SK-N-SH (cell line): Measurements from ENCODE around the gene GCLM. TPM values are rescaled to one million over a fixed set of nuclear protein-coding genes. Genes with fewer than 3 reads are reported as not detected.
A peak's percentile ranks its signal among the peaks of the same experiment; 100 is the strongest.

Source experiments
- CTCF ChIA-PET: fragments of 300-600, 350-600 bp; formaldehyde crosslinking; extraction: SDS; loops from one replicate; lab custom pipeline; 2021; lab: Yijun Ruan, JAX
- POLR2A ChIA-PET: fragments of 350-600 bp; sonication (Branson Sonifier 250); formaldehyde crosslinking; extraction: SDS; loops from one replicate; lab custom pipeline; 2020; ENCODE audit warnings: antibody characterized with exemption, inconsistent platforms; lab: Yijun Ruan, JAX
- DNase-seq: peaks from one replicate; pipeline ENCODE4 v3.0.0; 2012
- H2AFZ ChIP-seq: fragments of 200-600 bp; sonication (generic); 2 replicates; pipeline ENCODE4 v1.8.1; 2016; ENCODE audit warnings: antibody characterized with exemption, mild to moderate bottlenecking, low read depth
- H3F3A ChIP-seq: fragments of 200-600 bp; sonication (generic); replicated peaks from 2 replicates; pipeline ENCODE3; 2016; ENCODE audit warnings: antibody characterized with exemption, mild to moderate bottlenecking; ENCODE audit not compliant: insufficient read depth
- H3K27ac ChIP-seq, 2 experiments: fragments of 200-500 bp in 1 of 2; fragments of 200-600 bp in 1 of 2; sonication (Bioruptor generic) in 1 of 2; sonication (generic), shearing (Covaris generic) in 1 of 2; 2 replicates each; pipeline versions ENCODE4 v1.5.1 to v1.6.1; 2014 to 2016; ENCODE audit warnings: low read depth in 2 of 2, inconsistent platforms in 1 of 2, low read length in 1 of 2, mild to moderate bottlenecking in 1 of 2, mixed read lengths in 1 of 2
- H3K27me3 ChIP-seq: fragments of 200-600 bp; sonication (generic), shearing (Covaris generic); 2 replicates; pipeline ENCODE4 v1.6.1; 2016; ENCODE audit warnings: mixed run types; ENCODE audit not compliant: insufficient read depth
- H3K36me3 ChIP-seq, 2 experiments: fragments of 200-500 bp in 1 of 2; fragments of 200-600 bp in 1 of 2; sonication (Bioruptor generic) in 1 of 2; sonication (generic) in 1 of 2; replicated peaks in 1 of 2; 2 replicates each; pipeline versions ENCODE3 to v1.5.1; 2014 to 2016; ENCODE audit warnings: low read length in 1 of 2, mild to moderate bottlenecking in 1 of 2; ENCODE audit not compliant: insufficient read depth in 2 of 2, control insufficient read depth in 1 of 2
- H3K4me1 ChIP-seq, 2 experiments: fragments of 200-500 bp in 1 of 2; fragments of 200-600 bp in 1 of 2; sonication (Bioruptor generic) in 1 of 2; sonication (generic), shearing (Covaris generic) in 1 of 2; 2 replicates each; pipeline versions ENCODE4 v1.5.1 to v1.6.1; 2014 to 2016; ENCODE audit warnings: low read depth in 1 of 2, low read length in 1 of 2, mixed run types in 1 of 2; ENCODE audit not compliant: insufficient read depth in 2 of 2, control insufficient read depth in 1 of 2
- H3K4me2 ChIP-seq: fragments of 200-600 bp; sonication (generic), shearing (Covaris generic); 2 replicates; pipeline ENCODE4 v1.6.1; 2017; ENCODE audit warnings: mixed run types
- H3K4me3 ChIP-seq, 2 experiments: fragments of 200-500 bp in 1 of 2; fragments of 200-600 bp in 1 of 2; sonication (Bioruptor generic) in 1 of 2; sonication (generic), shearing (Covaris generic) in 1 of 2; 2 replicates each; pipeline versions ENCODE4 v1.5.1 to v1.8.1; 2014 to 2016; ENCODE audit warnings: low read depth in 2 of 2, inconsistent platforms in 1 of 2, low read length in 1 of 2, mild to moderate bottlenecking in 1 of 2, mixed read lengths in 1 of 2, moderate library complexity in 1 of 2
- H3K79me2 ChIP-seq: fragments of 200-600 bp; sonication (generic); 2 replicates; pipeline ENCODE4 v1.8.1; 2017; ENCODE audit warnings: mild to moderate bottlenecking; ENCODE audit not compliant: insufficient read depth
- H3K9ac ChIP-seq: fragments of 200-600 bp; sonication (generic); 2 replicates; pipeline ENCODE4 v1.6.1; 2017; ENCODE audit warnings: mixed run types
- H3K9me2 ChIP-seq: fragments of 200-600 bp; sonication (generic); 2 replicates; pipeline ENCODE4 v1.6.1; 2017; ENCODE audit warnings: mixed run types
- H3K9me3 ChIP-seq: fragments of 200-600 bp; sonication (generic); 2 replicates; pipeline ENCODE4 v1.6.1; 2017; ENCODE audit warnings: mixed run types, mild to moderate bottlenecking, moderate library complexity
- H4K20me1 ChIP-seq: fragments of 200-600 bp; sonication (generic); 2 replicates; pipeline ENCODE4 v1.6.1; 2017; ENCODE audit warnings: mild to moderate bottlenecking, mixed run types; ENCODE audit not compliant: insufficient read depth
- CHD2 ChIP-seq: fragments of 150-350 bp; IDR thresholded peaks from 2 replicates; pipeline ENCODE4 v1.6.1; 2018; ENCODE audit warnings: low read length; ENCODE audit not compliant: partially characterized antibody
- EP300 ChIP-seq, 2 experiments: IDR thresholded peaks; 2 replicates each; pipeline versions ENCODE4 v1.4.0 to v1.6.1; 2012; ENCODE audit warnings: borderline replicate concordance in 1 of 2, low read depth in 1 of 2, low read length in 1 of 2
- EZH2phosphoT487 ChIP-seq: fragments of 200-600 bp; sonication (generic); IDR thresholded peaks from 2 replicates; pipeline ENCODE4 v1.6.1; 2017; ENCODE audit warnings: low read depth, mixed run types, mild to moderate bottlenecking, antibody characterized with exemption, moderate library complexity, borderline replicate concordance
- FOSL2 ChIP-seq: IDR thresholded peaks from 2 replicates; pipeline ENCODE4 v1.4.0; 2012; ENCODE audit warnings: low read depth, mild to moderate bottlenecking, moderate library complexity, borderline replicate concordance
- FOXJ3 ChIP-seq: sonication (generic); formaldehyde crosslinking; IDR thresholded peaks from 2 replicates; pipeline ENCODE4 v1.5.1; 2020; ENCODE audit warnings: mild to moderate bottlenecking, missing genetic modification reagents
- FOXM1 ChIP-seq: IDR thresholded peaks from 2 replicates; pipeline ENCODE4 v1.4.0; 2012; ENCODE audit warnings: low read depth, mild to moderate bottlenecking
- GABPA ChIP-seq: IDR thresholded peaks from 2 replicates; pipeline ENCODE4 v1.4.0; 2012; ENCODE audit warnings: low read depth, mild to moderate bottlenecking
- JUND ChIP-seq: IDR thresholded peaks from 2 replicates; pipeline ENCODE4 v1.4.0; 2012
- MAX ChIP-seq: IDR thresholded peaks from 2 replicates; pipeline ENCODE4 v1.4.0; 2012; ENCODE audit warnings: low read depth
- MEF2A ChIP-seq: IDR thresholded peaks from 2 replicates; pipeline ENCODE4 v1.4.0; 2012; ENCODE audit warnings: low read depth, borderline replicate concordance
- NFIC ChIP-seq: IDR thresholded peaks from 2 replicates; pipeline ENCODE4 v1.4.0; 2012; ENCODE audit warnings: borderline replicate concordance
- NRF1 ChIP-seq: IDR thresholded peaks from 2 replicates; pipeline ENCODE4 v1.6.1; 2012; ENCODE audit warnings: low read depth, mild to moderate bottlenecking, low read length
- RCOR1 ChIP-seq: fragments of 150-350 bp; IDR thresholded peaks from 2 replicates; pipeline ENCODE4 v1.6.1; 2017; ENCODE audit warnings: antibody characterized with exemption, low read length
- TAF1 ChIP-seq: IDR thresholded peaks from 2 replicates; pipeline ENCODE4 v1.6.1; 2012; ENCODE audit warnings: low read depth, mild to moderate bottlenecking, low read length, moderate library complexity, borderline replicate concordance
- YY1 ChIP-seq: IDR thresholded peaks from 2 replicates; pipeline ENCODE4 v1.4.0; 2012; ENCODE audit warnings: low read depth, mild to moderate bottlenecking
- WGBS: methylation state at CpG from one replicate; pipeline ENCODE4 v1.1.6; 2017; ENCODE audit warnings: low lambda C conversion rate; 5-methylcytosine and 5-hydroxymethylcytosine counted together
- polyA plus RNA-seq, 3 experiments: library from polyadenylated mRNA; depleted of rRNA; stranded (reverse); fragments of >200 nt; gene quantifications; 2 replicates each; pipeline ENCODE4 v1.2.3, GENCODE V29; 2012
- TF ChIP-seq, protein P1 (sequence below): IDR thresholded peaks from 2 replicates; pipeline ENCODE4 v1.4.0; 2012; ENCODE audit warnings: low read depth, borderline replicate concordance
- TF ChIP-seq, protein P2 (sequence below): IDR thresholded peaks from 2 replicates; pipeline ENCODE4 v1.6.1; 2012; ENCODE audit warnings: mild to moderate bottlenecking, low read depth, low read length, moderate library complexity
- TF ChIP-seq, protein P3 (sequence below): IDR thresholded peaks from 2 replicates; pipeline ENCODE4 v1.4.0; 2012; ENCODE audit warnings: low read depth, borderline replicate concordance
- TF ChIP-seq, protein P4 (sequence below): IDR thresholded peaks from 2 replicates; pipeline ENCODE4; 2012

The GCLM gene
- polyA plus RNA-seq, 1 of the 3 experiments (the other 2 are of a cell fraction), result 9.4 TPM

DNA sequence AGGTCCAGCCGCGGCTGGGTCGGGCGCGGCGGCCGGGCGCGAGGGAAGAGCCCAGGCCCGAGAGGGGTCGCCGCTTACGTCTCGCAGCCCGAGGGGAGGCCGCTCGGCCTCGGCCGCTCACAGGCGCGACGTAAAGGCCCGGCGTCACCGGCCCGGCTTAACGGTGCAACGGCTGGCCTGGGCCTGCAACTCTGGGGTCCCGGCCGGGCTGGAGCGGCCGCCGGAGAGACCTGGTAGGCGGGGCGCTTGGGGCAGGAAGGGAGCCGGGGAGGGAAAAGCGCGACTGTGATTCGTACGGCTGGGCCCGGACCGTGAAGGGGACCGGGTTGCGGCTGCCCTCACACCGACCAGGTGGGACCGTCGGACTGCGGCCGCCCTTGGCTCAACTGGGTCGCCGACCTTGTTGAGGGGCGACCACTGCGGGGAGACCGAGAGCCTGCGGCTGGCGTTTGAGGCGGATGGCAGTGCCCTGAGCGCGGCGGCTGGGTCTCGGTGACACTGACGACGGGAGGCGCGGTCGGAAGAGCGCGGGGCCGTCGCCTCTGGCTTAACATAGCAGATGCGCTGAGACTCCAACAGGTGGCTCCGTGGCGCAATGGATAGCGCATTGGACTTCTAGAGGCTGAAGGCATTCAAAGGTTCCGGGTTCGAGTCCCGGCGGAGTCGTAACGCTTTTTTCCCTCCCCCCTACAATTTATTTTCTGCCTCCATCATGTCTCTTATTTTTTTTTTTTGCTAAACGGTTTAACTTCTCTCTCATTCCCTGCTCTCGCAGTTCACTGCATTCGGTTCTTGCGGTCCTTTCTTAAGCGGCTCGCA lies 62.0 kb downstream of the GCLM start (continued):
- TF ChIP-seq, protein P1, sequence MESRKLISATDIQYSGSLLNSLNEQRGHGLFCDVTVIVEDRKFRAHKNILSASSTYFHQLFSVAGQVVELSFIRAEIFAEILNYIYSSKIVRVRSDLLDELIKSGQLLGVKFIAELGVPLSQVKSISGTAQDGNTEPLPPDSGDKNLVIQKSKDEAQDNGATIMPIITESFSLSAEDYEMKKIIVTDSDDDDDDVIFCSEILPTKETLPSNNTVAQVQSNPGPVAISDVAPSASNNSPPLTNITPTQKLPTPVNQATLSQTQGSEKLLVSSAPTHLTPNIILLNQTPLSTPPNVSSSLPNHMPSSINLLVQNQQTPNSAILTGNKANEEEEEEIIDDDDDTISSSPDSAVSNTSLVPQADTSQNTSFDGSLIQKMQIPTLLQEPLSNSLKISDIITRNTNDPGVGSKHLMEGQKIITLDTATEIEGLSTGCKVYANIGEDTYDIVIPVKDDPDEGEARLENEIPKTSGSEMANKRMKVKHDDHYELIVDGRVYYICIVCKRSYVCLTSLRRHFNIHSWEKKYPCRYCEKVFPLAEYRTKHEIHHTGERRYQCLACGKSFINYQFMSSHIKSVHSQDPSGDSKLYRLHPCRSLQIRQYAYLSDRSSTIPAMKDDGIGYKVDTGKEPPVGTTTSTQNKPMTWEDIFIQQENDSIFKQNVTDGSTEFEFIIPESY, result peak; percentile 13; the same call in 1 of the 2 replicates
- TF ChIP-seq EZH2phosphoT487, result no peak
- TF ChIP-seq RCOR1, result peak; percentile 77
- peak; percentile 58 for TF ChIP-seq MAX

DNA sequence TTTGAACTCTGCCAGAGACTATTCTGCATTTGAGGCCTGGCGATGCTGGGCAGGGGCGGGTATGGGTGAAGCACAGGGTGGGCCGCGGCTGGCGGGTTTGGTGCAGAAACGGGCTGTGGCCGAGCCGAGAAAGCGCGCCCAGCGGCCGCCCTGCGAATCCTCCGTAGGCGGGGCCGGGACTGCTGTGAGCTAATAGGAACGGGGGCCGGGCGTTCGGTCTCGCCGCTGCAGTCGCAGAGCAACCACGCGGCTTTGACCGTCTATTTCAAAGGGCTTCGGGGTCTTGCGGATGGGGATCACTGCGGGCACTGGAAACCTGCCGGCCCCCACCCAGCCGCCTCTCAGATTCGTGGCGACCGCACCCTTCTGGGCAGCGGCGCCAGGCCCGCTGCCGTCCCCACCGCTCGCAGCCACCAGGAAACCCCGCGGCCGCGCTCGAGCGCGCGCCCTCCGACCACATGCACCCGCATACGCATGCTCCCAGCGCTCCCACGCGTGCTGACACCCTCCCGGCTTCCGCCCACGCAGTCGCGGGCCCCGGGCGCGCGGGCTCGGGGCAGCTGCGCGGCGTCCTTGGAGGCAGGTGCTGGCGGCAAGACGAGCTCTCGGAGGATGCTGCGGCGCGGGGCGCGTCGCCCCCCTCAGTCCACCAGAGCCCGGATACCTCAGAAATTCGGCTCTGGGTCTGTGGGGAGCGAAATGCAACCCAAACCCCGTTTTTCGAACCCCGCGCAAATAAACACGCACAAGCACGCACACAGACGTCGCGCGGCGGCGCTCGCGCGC lies 62.8 kb downstream of the GCLM start:
- peak overlapping the region; percentile 94 for H3K4me2 ChIP-seq
- TF ChIP-seq MEF2A, result no peak
- no peak for TF ChIP-seq YY1
- no peak for TF ChIP-seq FOSL2
- peak; percentile 65 for TF ChIP-seq NRF1
- TF ChIP-seq, protein P2, sequence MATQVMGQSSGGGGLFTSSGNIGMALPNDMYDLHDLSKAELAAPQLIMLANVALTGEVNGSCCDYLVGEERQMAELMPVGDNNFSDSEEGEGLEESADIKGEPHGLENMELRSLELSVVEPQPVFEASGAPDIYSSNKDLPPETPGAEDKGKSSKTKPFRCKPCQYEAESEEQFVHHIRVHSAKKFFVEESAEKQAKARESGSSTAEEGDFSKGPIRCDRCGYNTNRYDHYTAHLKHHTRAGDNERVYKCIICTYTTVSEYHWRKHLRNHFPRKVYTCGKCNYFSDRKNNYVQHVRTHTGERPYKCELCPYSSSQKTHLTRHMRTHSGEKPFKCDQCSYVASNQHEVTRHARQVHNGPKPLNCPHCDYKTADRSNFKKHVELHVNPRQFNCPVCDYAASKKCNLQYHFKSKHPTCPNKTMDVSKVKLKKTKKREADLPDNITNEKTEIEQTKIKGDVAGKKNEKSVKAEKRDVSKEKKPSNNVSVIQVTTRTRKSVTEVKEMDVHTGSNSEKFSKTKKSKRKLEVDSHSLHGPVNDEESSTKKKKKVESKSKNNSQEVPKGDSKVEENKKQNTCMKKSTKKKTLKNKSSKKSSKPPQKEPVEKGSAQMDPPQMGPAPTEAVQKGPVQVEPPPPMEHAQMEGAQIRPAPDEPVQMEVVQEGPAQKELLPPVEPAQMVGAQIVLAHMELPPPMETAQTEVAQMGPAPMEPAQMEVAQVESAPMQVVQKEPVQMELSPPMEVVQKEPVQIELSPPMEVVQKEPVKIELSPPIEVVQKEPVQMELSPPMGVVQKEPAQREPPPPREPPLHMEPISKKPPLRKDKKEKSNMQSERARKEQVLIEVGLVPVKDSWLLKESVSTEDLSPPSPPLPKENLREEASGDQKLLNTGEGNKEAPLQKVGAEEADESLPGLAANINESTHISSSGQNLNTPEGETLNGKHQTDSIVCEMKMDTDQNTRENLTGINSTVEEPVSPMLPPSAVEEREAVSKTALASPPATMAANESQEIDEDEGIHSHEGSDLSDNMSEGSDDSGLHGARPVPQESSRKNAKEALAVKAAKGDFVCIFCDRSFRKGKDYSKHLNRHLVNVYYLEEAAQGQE, result 0 out of 2 replicates have a peak, but pooled peaks have one; percentile 7
- TF ChIP-seq MAX, result 0 out of 2 replicates have a peak, but pooled peaks have one; percentile 29
- no peak for TF ChIP-seq JUND
- no peak for TF ChIP-seq CHD2
- TF ChIP-seq, protein P3, sequence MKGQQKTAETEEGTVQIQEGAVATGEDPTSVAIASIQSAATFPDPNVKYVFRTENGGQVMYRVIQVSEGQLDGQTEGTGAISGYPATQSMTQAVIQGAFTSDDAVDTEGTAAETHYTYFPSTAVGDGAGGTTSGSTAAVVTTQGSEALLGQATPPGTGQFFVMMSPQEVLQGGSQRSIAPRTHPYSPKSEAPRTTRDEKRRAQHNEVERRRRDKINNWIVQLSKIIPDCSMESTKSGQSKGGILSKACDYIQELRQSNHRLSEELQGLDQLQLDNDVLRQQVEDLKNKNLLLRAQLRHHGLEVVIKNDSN, result no peak
- TF ChIP-seq TAF1, result peak; percentile 71
- no peak for TF ChIP-seq FOXM1
- no peak for TF ChIP-seq RCOR1
- TF ChIP-seq, protein P4, sequence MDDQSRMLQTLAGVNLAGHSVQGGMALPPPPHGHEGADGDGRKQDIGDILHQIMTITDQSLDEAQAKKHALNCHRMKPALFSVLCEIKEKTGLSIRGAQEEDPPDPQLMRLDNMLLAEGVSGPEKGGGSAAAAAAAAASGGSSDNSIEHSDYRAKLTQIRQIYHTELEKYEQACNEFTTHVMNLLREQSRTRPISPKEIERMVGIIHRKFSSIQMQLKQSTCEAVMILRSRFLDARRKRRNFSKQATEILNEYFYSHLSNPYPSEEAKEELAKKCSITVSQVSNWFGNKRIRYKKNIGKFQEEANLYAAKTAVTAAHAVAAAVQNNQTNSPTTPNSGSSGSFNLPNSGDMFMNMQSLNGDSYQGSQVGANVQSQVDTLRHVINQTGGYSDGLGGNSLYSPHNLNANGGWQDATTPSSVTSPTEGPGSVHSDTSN, result no peak
- no peak for TF ChIP-seq NFIC
- no peak; the same call in 1 of the 2 replicates for TF ChIP-seq GABPA
- no peak for TF ChIP-seq EP300 (IDR thresholded peaks at IDR 0.05; ENCODE audit: borderline replicate concordance in 1 of 2, low read depth in 1 of 2, low read length in 1 of 2)
- no peak for TF ChIP-seq FOXJ3 (CRISPR knock-in tag)

More for the DNA sequence above, 62.8 kb downstream of the GCLM start:
- CTCF ChIA-PET, result interaction anchor here (0.8 to 8.4 kb wide), 12 partner anchors 19 to 545 kb away, joined by 3 to 231 read pairs (median 4); no protein-coding TSS in a partner anchor
- Histone ChIP-seq H3K79me2 (peaks cover 9% of the 10 kb centered on the region; the same call in 1 of the 2 replicates), H3K9me3 (no peaks in the 10 kb centered on the region), H2AFZ (peak overlapping the region; percentile 78), H3K27me3 (no peaks in the 10 kb centered on the region), H3K4me1 (peaks cover 23% of the 10 kb centered on the region in 2 experiments; a peak in 3 of 4 replicates), H3K9me2 (no peaks in the 10 kb centered on the region), H3K36me3 (peaks cover 0 to 4% of the 10 kb centered on the region in 2 experiments), H3K27ac (peak overlapping the region; percentile 88 to 96), H3F3A (peaks cover 35% of the 10 kb centered on the region), H4K20me1 (no peaks in the 10 kb centered on the region), H3K9ac (peak overlapping the region; percentile 88), H3K4me3 (peak overlapping the region; percentile 85 to 94)
- DNase-seq, result peak; percentile 90
- 0% methylated on average over 26 of the region's 94 CpGs for WGBS
- POLR2A ChIA-PET, result interaction anchor here (0.6 to 2.0 kb wide), 11 partner anchors 19 to 229 kb away, joined by 3 to 11 read pairs (median 4); partner anchors contain the start of gene DNTTIP2
